Measurements from ENCODE around the gene SNN. TPM values are rescaled to one million over a fixed set of nuclear protein-coding genes. Genes with fewer than 3 reads are reported as not detected.

The SNN gene
- total RNA-seq, 2 donors from 2014 or later = 28.9 to 35.1 TPM

DNA sequence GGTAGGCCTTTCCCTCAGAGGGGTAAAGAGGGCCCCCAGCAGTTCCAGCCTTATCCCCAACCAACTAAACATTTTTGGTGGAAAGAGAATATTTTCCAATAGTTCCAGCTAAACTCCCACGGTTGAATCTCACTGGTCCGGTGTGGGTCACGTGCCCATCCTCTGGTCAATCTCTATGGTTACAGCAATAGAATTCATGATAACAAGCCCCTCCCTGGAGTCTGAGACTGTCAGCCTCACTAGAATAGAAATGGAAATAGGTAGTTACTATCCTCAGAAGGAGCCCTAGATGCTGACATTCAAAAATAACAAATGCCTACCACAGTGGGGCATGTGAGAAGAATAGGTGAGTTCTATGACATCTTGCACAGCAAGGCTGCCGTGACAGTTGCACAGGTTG, 44.0 kb upstream of the SNN start:
- DNase-seq = no peak
- no peaks in the 10 kb centered on the region for H3K4me1 ChIP-seq (ENCODE audit: control insufficient read depth, insufficient read depth, low read length)
- no peaks in the 10 kb centered on the region for H3K36me3 ChIP-seq (ENCODE audit: control insufficient read depth, insufficient read depth, low read length)
- Mint-ChIP-seq H3K36me3 (ENCODE audit: low read depth) (no peaks in the 10 kb centered on the region), H3K27ac (no peak overlapping the region), H3K4me1 (peaks cover 7% of the 10 kb centered on the region), H3K9me3 (peaks cover 3% of the 10 kb centered on the region), H3K4me3 (no peak overlapping the region), H3K27me3 (ENCODE audit: insufficient read depth) (no peaks in the 10 kb centered on the region)
- TF ChIP-seq, protein P1, sequence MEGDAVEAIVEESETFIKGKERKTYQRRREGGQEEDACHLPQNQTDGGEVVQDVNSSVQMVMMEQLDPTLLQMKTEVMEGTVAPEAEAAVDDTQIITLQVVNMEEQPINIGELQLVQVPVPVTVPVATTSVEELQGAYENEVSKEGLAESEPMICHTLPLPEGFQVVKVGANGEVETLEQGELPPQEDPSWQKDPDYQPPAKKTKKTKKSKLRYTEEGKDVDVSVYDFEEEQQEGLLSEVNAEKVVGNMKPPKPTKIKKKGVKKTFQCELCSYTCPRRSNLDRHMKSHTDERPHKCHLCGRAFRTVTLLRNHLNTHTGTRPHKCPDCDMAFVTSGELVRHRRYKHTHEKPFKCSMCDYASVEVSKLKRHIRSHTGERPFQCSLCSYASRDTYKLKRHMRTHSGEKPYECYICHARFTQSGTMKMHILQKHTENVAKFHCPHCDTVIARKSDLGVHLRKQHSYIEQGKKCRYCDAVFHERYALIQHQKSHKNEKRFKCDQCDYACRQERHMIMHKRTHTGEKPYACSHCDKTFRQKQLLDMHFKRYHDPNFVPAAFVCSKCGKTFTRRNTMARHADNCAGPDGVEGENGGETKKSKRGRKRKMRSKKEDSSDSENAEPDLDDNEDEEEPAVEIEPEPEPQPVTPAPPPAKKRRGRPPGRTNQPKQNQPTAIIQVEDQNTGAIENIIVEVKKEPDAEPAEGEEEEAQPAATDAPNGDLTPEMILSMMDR (conservative IDR thresholded peaks at IDR 0.05) = no peak
- no peak overlapping the region for H3K9ac ChIP-seq (ENCODE audit: extremely low read depth, low read length, poor library complexity, severe bottlenecking)
- H3K27me3 ChIP-seq (ENCODE audit: control insufficient read depth, insufficient read depth, low read length, poor library complexity, severe bottlenecking) = no peaks in the 10 kb centered on the region
- H3K27ac ChIP-seq (ENCODE audit: low read depth, low read length) = no peak overlapping the region
- 84 to 94% methylated on average over 4 of the region's 4 CpGs for WGBS, 2 experiments (ENCODE audit: insufficient coverage in 1 of 2, insufficient read length in 1 of 2)
- no peaks in the 10 kb centered on the region for H3K9me3 ChIP-seq (ENCODE audit: control insufficient read depth, low read length)
- H3K4me3 ChIP-seq (ENCODE audit: low read length) = no peak overlapping the region

DNA sequence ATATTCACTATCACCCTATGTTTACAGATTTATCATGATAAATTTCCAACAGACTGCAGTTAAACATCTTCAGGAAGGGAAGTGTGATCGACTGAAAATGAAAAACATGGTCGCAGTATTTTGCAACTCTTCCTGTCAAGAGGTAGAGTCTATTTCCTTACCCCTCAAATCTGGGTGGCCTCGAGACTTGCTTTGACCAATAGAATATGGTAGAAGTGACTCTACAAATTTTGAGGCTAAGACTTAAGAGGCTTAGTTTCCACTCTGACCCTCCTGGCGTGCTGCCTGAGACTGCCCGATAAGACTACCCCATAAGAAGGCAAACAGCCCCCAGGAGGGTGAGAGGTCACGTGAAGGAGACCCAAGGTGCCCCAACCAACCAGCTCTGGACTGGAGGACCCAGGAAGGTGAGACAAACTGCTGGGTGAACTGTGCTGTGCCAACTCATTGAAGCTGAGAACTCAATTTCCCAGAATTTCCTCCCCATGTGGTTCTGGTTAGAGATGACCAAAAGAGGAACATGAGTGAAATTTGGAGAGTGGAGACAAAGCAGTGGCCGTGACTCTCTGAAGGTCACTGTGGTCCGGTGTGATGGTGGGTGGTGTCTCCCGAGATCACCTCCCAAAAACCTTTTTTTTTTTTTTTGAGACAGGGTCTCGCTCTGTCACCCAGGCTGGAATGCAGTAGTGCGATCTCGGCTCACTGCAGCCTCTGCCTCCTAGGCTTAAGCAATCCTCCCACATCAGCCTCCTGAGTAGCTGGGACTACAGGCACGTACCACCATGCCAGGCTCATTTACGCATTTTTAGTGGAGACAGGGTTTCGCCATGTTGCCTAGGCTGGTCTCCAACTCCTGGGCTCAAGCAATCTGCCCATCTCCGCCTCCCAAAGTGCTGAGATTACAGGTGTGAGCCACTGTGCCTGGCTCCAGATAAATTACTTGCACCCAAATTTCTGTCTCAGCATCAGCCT, 43.3 kb upstream of the SNN start:
- Mint-ChIP-seq H3K27ac (no peak overlapping the region), H3K4me3 (no peak overlapping the region), H3K36me3 (ENCODE audit: low read depth) (no peaks in the 10 kb centered on the region), H3K4me1 (peaks cover 7% of the 10 kb centered on the region), H3K27me3 (ENCODE audit: insufficient read depth) (no peaks in the 10 kb centered on the region), H3K9me3 (peaks cover 3% of the 10 kb centered on the region)
- Histone ChIP-seq H3K36me3 (ENCODE audit: control insufficient read depth, insufficient read depth, low read length) (no peaks in the 10 kb centered on the region), H3K27me3 (ENCODE audit: control insufficient read depth, insufficient read depth, low read length, poor library complexity, severe bottlenecking) (no peaks in the 10 kb centered on the region), H3K4me3 (ENCODE audit: low read length) (no peak overlapping the region), H3K4me1 (ENCODE audit: control insufficient read depth, insufficient read depth, low read length) (no peaks in the 10 kb centered on the region), H3K27ac (ENCODE audit: low read depth, low read length) (no peak overlapping the region), H3K9me3 (ENCODE audit: control insufficient read depth, low read length) (no peaks in the 10 kb centered on the region), H3K9ac (ENCODE audit: extremely low read depth, low read length, poor library complexity, severe bottlenecking) (no peak overlapping the region)
- no peak for DNase-seq
- WGBS, 2 experiments (ENCODE audit: insufficient coverage in 1 of 2, insufficient read length in 1 of 2) = 92 to 95% methylated on average over 13 to 16 of the region's 16 CpGs
- TF ChIP-seq, protein P1 (conservative IDR thresholded peaks at IDR 0.05) = no peak

DNA sequence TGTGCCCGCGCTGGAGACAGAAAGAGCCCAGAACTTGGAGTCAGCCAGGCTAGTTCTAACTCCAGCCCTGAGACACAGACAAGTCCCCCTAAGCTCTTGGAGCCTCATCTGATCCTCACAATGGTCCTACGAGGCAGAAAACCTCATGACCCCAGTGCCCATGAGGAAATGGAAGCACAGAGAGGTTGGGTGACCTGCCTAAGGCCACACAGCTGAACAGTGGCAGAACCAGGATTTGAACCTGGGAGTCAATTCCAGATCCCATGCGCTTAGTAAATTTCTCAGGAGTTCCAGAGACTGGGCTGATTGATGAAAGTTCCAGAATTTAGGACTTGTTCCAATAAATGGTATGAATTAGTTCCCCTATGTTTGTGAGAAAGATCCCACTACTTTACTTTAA, 42.5 kb upstream of the SNN start:
- Histone ChIP-seq H3K27me3 (ENCODE audit: control insufficient read depth, insufficient read depth, low read length, poor library complexity, severe bottlenecking) (no peaks in the 10 kb centered on the region), H3K27ac (ENCODE audit: low read depth, low read length) (no peak overlapping the region), H3K9ac (ENCODE audit: extremely low read depth, low read length, poor library complexity, severe bottlenecking) (no peak overlapping the region), H3K9me3 (ENCODE audit: control insufficient read depth, low read length) (no peaks in the 10 kb centered on the region), H3K4me1 (ENCODE audit: control insufficient read depth, insufficient read depth, low read length) (no peaks in the 10 kb centered on the region), H3K4me3 (ENCODE audit: low read length) (no peak overlapping the region), H3K36me3 (ENCODE audit: control insufficient read depth, insufficient read depth, low read length) (no peaks in the 10 kb centered on the region)
- Mint-ChIP-seq H3K4me3 (no peak overlapping the region), H3K9me3 (no peaks in the 10 kb centered on the region), H3K36me3 (ENCODE audit: low read depth) (no peaks in the 10 kb centered on the region), H3K27ac (no peak overlapping the region), H3K27me3 (ENCODE audit: insufficient read depth) (no peaks in the 10 kb centered on the region), H3K4me1 (peaks cover 7% of the 10 kb centered on the region)
- no peak for DNase-seq
- WGBS, 2 experiments (ENCODE audit: insufficient coverage in 1 of 2, insufficient read length in 1 of 2) = 87% methylated on average over 4 of the region's 4 CpGs
- TF ChIP-seq, protein P1 (conservative IDR thresholded peaks at IDR 0.05) = no peak

All from endodermal cell (in vitro differentiated cells).